Esophagus mucosa (tissue), 1 donor: ENCODE results near the gene SLC6A6. TPM values are rescaled to one million over a fixed set of nuclear protein-coding genes. Genes with fewer than 3 reads are reported as not detected.

Experiments
- ATAC-seq: fragments of 200-7000 bp; cut with Tn5 transposase; one replicate; pipeline ENCODE4 v1.9.1; 2020
- total RNA-seq: library from RNA; stranded (reverse); gene quantifications from one replicate; pipeline ENCODE4 v1.2.4, GENCODE V29; 2023
- donor health status: DM: yes; HTN: yes; CAD: no.

The SLC6A6 gene
- total RNA-seq, 1 donor from 2014 or later: 11.0 TPM

- no peak for ATAC-seq
Measured at GRCh38 chr3:14454639-14455310, 52.4 kb downstream of the SLC6A6 start.

- no peak for ATAC-seq
Measured at GRCh38 chr3:14455571-14456317, 53.3 kb downstream of the SLC6A6 start.

GRCh38 chr3:14456794-14457193 is 54.4 kb downstream of the SLC6A6 start:
- no peak for ATAC-seq

GRCh38 chr3:14457481-14457880 is 55.1 kb downstream of the SLC6A6 start:
- ATAC-seq: no peak

- ATAC-seq: no peak
Measured at GRCh38 chr3:14457999-14458398, 55.6 kb downstream of the SLC6A6 start.

- no peak for ATAC-seq
Measured at GRCh38 chr3:14458434-14459275, 56.2 kb downstream of the SLC6A6 start.

- no peak for ATAC-seq
Measured at GRCh38 chr3:14459384-14459783, 57.0 kb downstream of the SLC6A6 start.

GRCh38 chr3:14459787-14460186 is 57.4 kb downstream of the SLC6A6 start:
- ATAC-seq: no peak

- ATAC-seq: peak; percentile 41
Measured at GRCh38 chr3:14460342-14461005, 58.1 kb downstream of the SLC6A6 start.

GRCh38 chr3:14461006-14461747 is 58.8 kb downstream of the SLC6A6 start:
- no peak for ATAC-seq

GRCh38 chr3:14461748-14462324 is 59.4 kb downstream of the SLC6A6 start:
- peak; percentile 59 for ATAC-seq

- ATAC-seq: peak; percentile 6
Measured at GRCh38 chr3:14462738-14463137, 60.3 kb downstream of the SLC6A6 start.

- ATAC-seq: no peak
Measured at GRCh38 chr3:14463330-14464140, 61.1 kb downstream of the SLC6A6 start.

GRCh38 chr3:14464141-14464465 is 61.7 kb downstream of the SLC6A6 start:
- no peak for ATAC-seq

GRCh38 chr3:14464521-14464920 is 62.1 kb downstream of the SLC6A6 start:
- no peak for ATAC-seq

- no peak for ATAC-seq
Measured at GRCh38 chr3:14465425-14465824, 63.0 kb downstream of the SLC6A6 start.

GRCh38 chr3:14466179-14466903 is 63.9 kb downstream of the SLC6A6 start:
- ATAC-seq: no peak

- ATAC-seq: peak; percentile 64
Measured at GRCh38 chr3:14467814-14468620, 65.6 kb downstream of the SLC6A6 start.

- ATAC-seq: peak; percentile 21
Measured at GRCh38 chr3:14468621-14468981, 66.2 kb downstream of the SLC6A6 start.
